GM12801 (cell line): ENCODE results near the gene PELI1.

ENCODE experiments used
- TF ChIP-seq, protein P1 (sequence below): IDR thresholded peaks from one replicate; pipeline ENCODE4 v1.5.1; 2011; ENCODE audit warnings: control low read depth; ENCODE audit not compliant: insufficient read length; ENCODE audit errors: extremely low read depth

Gene PELI1

DNA sequence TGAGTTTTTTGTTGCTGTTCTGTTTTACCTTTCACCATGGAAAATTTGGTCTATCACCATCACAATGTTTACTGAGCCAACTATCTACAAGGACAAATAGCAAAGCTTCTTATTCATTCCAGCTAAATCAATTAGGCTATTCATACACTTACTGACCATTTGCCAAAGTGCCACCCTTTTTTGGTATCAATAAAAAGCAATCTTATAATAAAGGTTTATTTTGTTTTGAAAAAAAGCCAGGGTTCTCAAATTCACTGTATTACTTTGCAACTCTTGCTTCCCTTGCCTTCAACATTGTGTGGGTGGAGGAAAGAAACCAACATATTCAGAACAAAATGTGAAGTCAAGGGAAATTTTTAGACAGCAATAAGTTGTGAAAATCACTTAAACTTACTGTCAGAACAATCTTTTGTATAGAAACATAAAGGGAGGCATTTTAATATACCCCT is 15.3 kb downstream of the PELI1 start:
- TF ChIP-seq, protein P1, sequence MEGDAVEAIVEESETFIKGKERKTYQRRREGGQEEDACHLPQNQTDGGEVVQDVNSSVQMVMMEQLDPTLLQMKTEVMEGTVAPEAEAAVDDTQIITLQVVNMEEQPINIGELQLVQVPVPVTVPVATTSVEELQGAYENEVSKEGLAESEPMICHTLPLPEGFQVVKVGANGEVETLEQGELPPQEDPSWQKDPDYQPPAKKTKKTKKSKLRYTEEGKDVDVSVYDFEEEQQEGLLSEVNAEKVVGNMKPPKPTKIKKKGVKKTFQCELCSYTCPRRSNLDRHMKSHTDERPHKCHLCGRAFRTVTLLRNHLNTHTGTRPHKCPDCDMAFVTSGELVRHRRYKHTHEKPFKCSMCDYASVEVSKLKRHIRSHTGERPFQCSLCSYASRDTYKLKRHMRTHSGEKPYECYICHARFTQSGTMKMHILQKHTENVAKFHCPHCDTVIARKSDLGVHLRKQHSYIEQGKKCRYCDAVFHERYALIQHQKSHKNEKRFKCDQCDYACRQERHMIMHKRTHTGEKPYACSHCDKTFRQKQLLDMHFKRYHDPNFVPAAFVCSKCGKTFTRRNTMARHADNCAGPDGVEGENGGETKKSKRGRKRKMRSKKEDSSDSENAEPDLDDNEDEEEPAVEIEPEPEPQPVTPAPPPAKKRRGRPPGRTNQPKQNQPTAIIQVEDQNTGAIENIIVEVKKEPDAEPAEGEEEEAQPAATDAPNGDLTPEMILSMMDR, result no peak

DNA sequence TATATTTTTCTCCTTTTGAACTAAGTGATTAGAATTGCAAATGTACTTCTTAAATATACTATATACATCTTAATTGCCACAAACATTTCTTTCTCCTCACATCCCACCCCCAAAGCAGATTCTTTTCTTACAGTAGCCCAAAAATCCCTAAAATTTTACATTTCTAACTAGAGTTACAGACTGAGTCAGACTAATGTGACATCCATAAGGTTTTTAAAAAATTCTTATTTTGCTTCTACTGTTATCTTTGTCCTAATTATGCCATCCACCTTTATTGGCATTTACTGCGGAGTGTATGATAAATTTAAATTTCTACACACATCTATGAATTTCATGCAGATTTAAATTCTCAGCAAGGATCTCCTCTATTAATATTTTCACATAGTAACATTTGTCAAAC is 15.8 kb downstream of the PELI1 start:
- TF ChIP-seq, protein P1, result no peak

DNA sequence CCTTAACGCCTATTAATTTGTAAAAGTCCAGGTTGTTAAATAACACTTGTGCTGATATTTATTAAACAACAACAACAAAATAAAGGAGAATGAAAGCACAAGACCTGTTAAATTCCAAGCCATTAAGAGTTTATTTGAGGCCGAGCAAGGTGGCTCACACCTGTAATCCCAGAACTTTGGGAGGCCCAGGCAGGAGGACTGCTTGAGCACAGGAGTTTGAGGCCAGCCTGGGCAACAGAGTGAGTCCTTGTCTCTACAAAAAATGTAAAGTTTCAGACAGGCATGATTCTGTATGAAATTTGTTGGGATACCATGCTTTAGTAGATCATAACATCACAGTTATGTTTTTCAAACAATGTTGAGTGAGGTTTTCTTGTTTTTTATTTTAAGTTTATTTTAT is 17.1 kb downstream of the PELI1 start:
- TF ChIP-seq, protein P1, result no peak

DNA sequence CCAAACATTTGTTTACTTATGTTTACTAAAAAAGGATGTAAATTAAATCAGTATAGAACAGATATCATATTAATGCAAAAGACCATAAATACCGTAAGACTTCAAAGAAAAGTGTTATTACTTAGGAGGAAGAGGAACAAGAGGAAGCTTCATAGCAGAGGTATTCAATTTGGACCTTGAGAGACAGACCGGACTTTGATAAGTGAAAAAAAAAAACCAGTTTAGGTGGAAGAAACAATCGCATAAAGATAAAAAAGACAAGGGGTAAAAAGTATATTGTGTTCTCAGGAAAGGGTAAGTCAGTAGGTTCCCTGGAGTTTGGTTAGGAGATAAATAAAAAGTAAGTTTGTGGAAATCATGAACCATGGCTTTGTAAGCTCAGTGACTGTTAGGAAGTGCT is 17.6 kb downstream of the PELI1 start:
- TF ChIP-seq, protein P1, result no peak

DNA sequence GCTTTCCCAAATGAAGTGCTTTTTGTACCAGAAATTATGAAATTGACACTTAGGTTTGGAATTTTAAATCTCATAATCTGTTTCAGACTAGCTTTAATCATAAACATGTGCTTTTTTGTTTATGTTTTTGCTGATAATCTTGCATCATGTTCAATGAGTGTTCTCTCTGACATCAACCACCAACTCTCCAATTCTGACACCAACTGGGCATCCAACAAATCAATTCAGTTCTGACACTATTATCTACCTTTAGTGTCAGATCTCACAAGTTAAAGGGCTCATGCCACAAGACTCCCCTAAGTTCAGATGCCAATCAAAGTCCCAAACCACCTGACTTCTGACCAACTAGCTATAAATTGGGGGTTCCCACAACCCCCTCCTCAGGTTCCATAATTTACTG is 19.6 kb downstream of the PELI1 start:
- TF ChIP-seq, protein P1, result no peak

DNA sequence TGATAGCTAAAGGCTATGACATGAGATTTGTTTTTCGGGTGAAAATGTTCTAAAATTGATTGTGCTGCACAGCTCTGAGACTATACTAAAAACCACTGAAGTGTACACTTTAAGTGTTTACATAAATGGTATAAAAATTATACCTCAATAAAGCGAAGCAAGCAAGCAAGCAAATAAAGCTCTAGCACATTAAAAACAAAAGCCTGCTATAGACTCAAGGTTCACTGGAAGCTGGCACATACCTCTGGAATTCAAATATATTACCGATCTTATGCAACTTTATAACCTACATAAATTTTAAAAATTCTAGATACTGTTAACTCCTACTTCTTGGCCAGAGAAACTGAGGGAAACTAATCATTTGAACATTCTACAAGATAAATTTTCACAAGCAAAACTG is 20.1 kb downstream of the PELI1 start:
- TF ChIP-seq, protein P1, result no peak

DNA sequence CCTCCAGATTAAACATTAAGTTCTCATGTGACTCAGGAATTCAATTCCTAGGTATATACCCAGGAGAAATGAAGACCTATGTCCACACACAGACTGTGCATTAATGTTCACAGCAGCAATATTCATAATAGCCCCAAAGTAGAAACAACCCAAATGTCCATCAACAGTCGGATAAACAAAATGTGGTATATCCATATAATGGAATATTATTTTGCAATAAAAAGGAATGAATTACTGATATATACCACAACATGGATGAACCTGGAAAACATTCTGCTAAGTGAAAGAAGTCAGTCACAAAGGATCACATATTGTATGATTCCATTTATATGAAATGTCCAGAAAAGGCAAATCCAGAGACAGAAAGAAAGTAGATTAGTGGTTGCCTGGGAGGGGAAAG is 20.5 kb downstream of the PELI1 start:
- TF ChIP-seq, protein P1, result no peak

DNA sequence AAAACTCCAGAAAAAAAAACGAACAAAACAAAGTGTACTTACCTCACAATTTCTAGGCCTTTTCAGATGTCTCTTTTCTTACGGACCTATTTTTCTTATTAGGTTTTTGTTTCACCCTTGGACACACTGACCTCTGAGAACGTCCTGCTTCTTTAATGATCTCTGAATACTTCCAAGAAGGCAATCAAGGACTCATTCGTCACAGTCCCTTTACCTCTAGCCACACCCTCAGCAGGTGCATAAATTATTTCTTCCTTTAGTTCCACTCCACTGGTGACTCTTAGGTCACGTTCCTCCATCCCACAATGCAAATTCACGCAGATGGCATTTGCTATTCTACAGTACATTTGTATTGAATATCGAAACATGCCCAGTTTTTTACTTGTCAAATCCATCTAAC is 21.9 kb downstream of the PELI1 start:
- TF ChIP-seq, protein P1, result no peak
